ENCODE results near the gene FAM200C. TPM values are rescaled to one million over a fixed set of nuclear protein-coding genes. Genes with fewer than 3 reads are reported as not detected.

FAM200C gene
- total RNA-seq, 1 donor from 2014 or later = 2.5 TPM

Other genes starting within 250 kb of the FAM200C start
- 2.9 TPM for gene FABP6, start 170.5 kb downstream of the FAM200C start, total RNA-seq
- gene CCNJL, start 87.5 kb downstream of the FAM200C start, total RNA-seq = 5.6 TPM
- 1.7 TPM for gene C1QTNF2, start 29.4 kb downstream of the FAM200C start, total RNA-seq
- 24.3 TPM for gene SLU7, start 19.0 kb upstream of the FAM200C start, total RNA-seq
- gene PTTG1, start 21.8 kb upstream of the FAM200C start, total RNA-seq = 89.1 TPM

Data from vagina (tissue), 1 donor.